H9 (cell line): Measurements from ENCODE around the gene LRMDA. TPM values are rescaled to one million over a fixed set of nuclear protein-coding genes. Genes with fewer than 3 reads are reported as not detected.

ENCODE experiments used
- DNase-seq: peaks from one replicate; pipeline ENCODE4 v3.0.0-alpha.2; 2017
- H2AFZ ChIP-seq: one replicate; pipeline ENCODE4 v1.6.1; 2013; ENCODE audit warnings: mild to moderate bottlenecking, low read length, control low read depth, moderate library complexity
- H2AK5ac ChIP-seq: 2 replicates; pipeline ENCODE4 v1.6.1; 2013; ENCODE audit warnings: low read length, control low read depth, mixed read lengths; ENCODE audit not compliant: insufficient read length
- H2BK120ac ChIP-seq: one replicate; pipeline ENCODE4 v1.6.1; 2013; ENCODE audit warnings: low read depth, mild to moderate bottlenecking, low read length, control low read depth, inconsistent platforms; ENCODE audit not compliant: poor library complexity, severe bottlenecking
- H2BK12ac ChIP-seq: 2 replicates; pipeline ENCODE4 v1.6.1; 2013; ENCODE audit warnings: low read length, control low read depth, mixed read lengths, low read depth; ENCODE audit not compliant: insufficient read length
- H2BK15ac ChIP-seq: 2 replicates; pipeline ENCODE4 v1.6.1; 2013; ENCODE audit warnings: low read depth, low read length, control low read depth
- H2BK20ac ChIP-seq: one replicate; pipeline ENCODE4 v1.6.1; 2013; ENCODE audit warnings: low read depth, mild to moderate bottlenecking, low read length, control low read depth, inconsistent platforms; ENCODE audit not compliant: poor library complexity, severe bottlenecking
- H2BK5ac ChIP-seq: 2 replicates; pipeline ENCODE4 v1.6.1; 2013; ENCODE audit warnings: low read length, control low read depth, mixed read lengths; ENCODE audit not compliant: insufficient read length
- H3K14ac ChIP-seq: 2 replicates; pipeline ENCODE4 v1.6.1; 2013; ENCODE audit warnings: low read length, control low read depth; ENCODE audit not compliant: insufficient read depth
- H3K18ac ChIP-seq: 2 replicates; pipeline ENCODE4 v1.6.1; 2013; ENCODE audit warnings: low read depth, mild to moderate bottlenecking, mixed read lengths, low read length, control low read depth; ENCODE audit not compliant: insufficient read length
- H3K23ac ChIP-seq: 2 replicates; pipeline ENCODE4 v1.6.1; 2013; ENCODE audit warnings: low read length, control low read depth, mixed read lengths, low read depth; ENCODE audit not compliant: insufficient read length
- H3K23me2 ChIP-seq: 2 replicates; pipeline ENCODE4 v1.6.1; 2013; ENCODE audit warnings: low read depth, mild to moderate bottlenecking, mixed read lengths, low read length, control low read depth; ENCODE audit not compliant: insufficient read length, poor library complexity, severe bottlenecking
- H3K27ac ChIP-seq: 2 replicates; pipeline ENCODE4 v1.5.1; 2013; ENCODE audit warnings: low read length, control low read depth, mixed read lengths, low read depth; ENCODE audit not compliant: insufficient read length
- H3K27me3 ChIP-seq: 2 replicates; pipeline ENCODE4 v1.6.1; 2013; ENCODE audit warnings: low read length, control low read depth, inconsistent platforms; ENCODE audit not compliant: insufficient read depth
- H3K4ac ChIP-seq: 2 replicates; pipeline ENCODE4 v1.6.1; 2013; ENCODE audit warnings: low read depth, mild to moderate bottlenecking, control low read depth, inconsistent platforms, low read length, moderate library complexity
- H3K4me1 ChIP-seq: 2 replicates; pipeline ENCODE4 v1.6.1; 2013; ENCODE audit warnings: low read length, control low read depth, inconsistent platforms; ENCODE audit not compliant: insufficient read depth
- H3K4me2 ChIP-seq: 2 replicates; pipeline ENCODE4 v1.6.1; 2013; ENCODE audit warnings: low read length, control low read depth, mixed read lengths; ENCODE audit not compliant: insufficient read length, insufficient read depth
- H3K56ac ChIP-seq: 2 replicates; pipeline ENCODE4 v1.6.1; 2013; ENCODE audit warnings: low read depth, mild to moderate bottlenecking, mixed read lengths, low read length, control low read depth; ENCODE audit not compliant: insufficient read length
- H3K79me1 ChIP-seq: 2 replicates; pipeline ENCODE4 v1.6.1; 2013; ENCODE audit warnings: low read depth, mild to moderate bottlenecking, moderate library complexity, low read length, control low read depth, inconsistent platforms; ENCODE audit not compliant: insufficient read depth, poor library complexity, severe bottlenecking
- H3K79me2 ChIP-seq: 2 replicates; pipeline ENCODE4 v1.6.1; 2013; ENCODE audit warnings: low read length, control low read depth, inconsistent platforms; ENCODE audit not compliant: insufficient read depth
- H3K9ac ChIP-seq: 2 replicates; pipeline ENCODE4 v1.6.1; 2013; ENCODE audit warnings: low read length, control low read depth, mixed read lengths; ENCODE audit not compliant: insufficient read length; ENCODE audit errors: extremely low read depth
- H3K9me3 ChIP-seq: one replicate; pipeline ENCODE4 v1.6.1; 2013; ENCODE audit warnings: low read depth, low read length, inconsistent platforms; ENCODE audit not compliant: control insufficient read depth
- H3T11ph ChIP-seq: one replicate; pipeline ENCODE4 v1.6.1; 2013; ENCODE audit warnings: mild to moderate bottlenecking, low read length, control low read depth, inconsistent platforms
- H4K20me1 ChIP-seq: one replicate; pipeline ENCODE4 v1.6.1; 2013; ENCODE audit not compliant: control insufficient read depth, insufficient read length, insufficient read depth
- H4K5ac ChIP-seq: 2 replicates; pipeline ENCODE4 v1.6.1; 2013; ENCODE audit warnings: low read depth, mild to moderate bottlenecking, mixed read lengths, low read length, control low read depth; ENCODE audit not compliant: insufficient read length
- H4K8ac ChIP-seq: replicated peaks from 2 replicates; pipeline ENCODE4 v1.6.1; 2013; ENCODE audit warnings: low read length, control low read depth, mixed read lengths, low read depth; ENCODE audit not compliant: insufficient read length
- H4K91ac ChIP-seq: 2 replicates; pipeline ENCODE4 v1.6.1; 2013; ENCODE audit warnings: low read depth, mild to moderate bottlenecking, moderate library complexity, mixed read lengths, low read length, control low read depth; ENCODE audit not compliant: insufficient read length
- H3K27ac Mint-ChIP-seq, 3 experiments: 2 replicates in 2 of 3; 3 replicates in 1 of 3; pipeline ENCODE4 v1.8.0; 2020 to 2021; ENCODE audit warnings: mixed read lengths in 3 of 3, mild to moderate bottlenecking in 1 of 3, moderate library complexity in 1 of 3
- H3K27me3 Mint-ChIP-seq: 2 replicates; pipeline ENCODE4 v1.8.0; 2021; ENCODE audit warnings: low read depth, mild to moderate bottlenecking, moderate library complexity, mixed read lengths
- H3K36me3 Mint-ChIP-seq, 3 experiments: 2 replicates in 2 of 3; 3 replicates in 1 of 3; pipeline ENCODE4 v1.8.0; 2020 to 2021; ENCODE audit warnings: low read depth in 3 of 3, mixed read lengths in 3 of 3; ENCODE audit not compliant: insufficient read depth in 1 of 3
- H3K4me1 Mint-ChIP-seq, 2 experiments: 2 replicates each; pipeline ENCODE4 v1.8.0; 2020; ENCODE audit warnings: mixed read lengths in 2 of 2
- H3K4me3 Mint-ChIP-seq, 2 experiments: 2 replicates in 1 of 2; 3 replicates in 1 of 2; pipeline ENCODE4 v1.8.0; 2020 to 2021; ENCODE audit warnings: mild to moderate bottlenecking in 2 of 2, mixed read lengths in 2 of 2, moderate library complexity in 1 of 2
- H3K9me3 Mint-ChIP-seq, 2 experiments: 2 replicates in 1 of 2; 3 replicates in 1 of 2; pipeline ENCODE4 v1.8.0; 2020; ENCODE audit warnings: mild to moderate bottlenecking in 2 of 2, mixed read lengths in 2 of 2, moderate library complexity in 1 of 2
- WGBS: extraction: QIAGEN DNeasy Blood & Tissue Kit; methylation state at CpG from one replicate; pipeline ENCODE4 v1.1.7; 2013; ENCODE audit warnings: missing lambda C conversion rate, low lambda C conversion rate, mixed read lengths; ENCODE audit not compliant: insufficient read length; ENCODE audit errors: extremely low coverage; 5-methylcytosine and 5-hydroxymethylcytosine counted together
- total RNA-seq: library from RNA; stranded (reverse); gene quantifications from 2 replicates; pipeline ENCODE4 v1.2.1, GENCODE V29; 2021
- TF ChIP-seq, protein P1 (sequence below): fragments of 200-600 bp; sonication (generic); conservative IDR thresholded peaks from 3 replicates; pipeline ENCODE4 v1.8.0; 2021; ENCODE audit warnings: antibody characterized with exemption, mild to moderate bottlenecking

Gene LRMDA
- total RNA-seq, 1 experiment from 2014 or later = 1.8 TPM

DNA sequence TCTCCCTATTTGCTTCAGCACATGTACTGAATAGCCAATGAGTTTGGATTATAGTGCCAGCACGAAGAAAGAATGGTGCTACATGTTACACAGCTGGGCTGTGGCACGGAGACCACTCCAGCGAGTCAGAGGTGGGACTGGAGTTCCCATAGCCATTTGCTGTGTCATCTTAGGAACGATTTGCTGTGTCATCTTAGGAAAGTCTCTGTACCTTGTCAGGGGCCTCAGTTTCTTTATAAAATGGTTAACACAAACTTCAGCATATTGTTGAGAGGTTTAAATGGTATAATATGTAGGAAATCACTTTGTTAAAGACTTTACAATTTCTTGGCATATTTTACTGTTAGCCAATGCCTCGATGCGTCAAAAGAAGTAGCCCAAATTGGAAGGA is 609.4 kb downstream of the LRMDA start:
- no peak overlapping the region for H3K4ac ChIP-seq
- no peaks in the 10 kb centered on the region for H3K23me2 ChIP-seq
- H4K8ac ChIP-seq = no peak overlapping the region
- no peak overlapping the region for H2BK120ac ChIP-seq
- H3K9ac ChIP-seq = no peak overlapping the region
- H3K4me1 ChIP-seq = no peaks in the 10 kb centered on the region
- no peaks in the 10 kb centered on the region for H3K79me1 ChIP-seq
- no CpG with 5 or more reads among the region's 6 CpGs for WGBS
- peaks cover 4 to 12% (median 10%) of the 10 kb centered on the region in 3 experiments; a peak in 5 of 7 replicates for H3K36me3 Mint-ChIP-seq
- H3K4me3 Mint-ChIP-seq = no peak overlapping the region
- peaks cover 0 to 5% of the 10 kb centered on the region in 2 experiments; a peak in 2 of 4 replicates for H3K4me1 Mint-ChIP-seq
- no peak overlapping the region for H3K27ac ChIP-seq
- no peak overlapping the region for H2BK5ac ChIP-seq
- H3K27me3 Mint-ChIP-seq = peaks cover 20% of the 10 kb centered on the region
- H2AK5ac ChIP-seq = no peak overlapping the region
- H3T11ph ChIP-seq = no peak overlapping the region
- H4K5ac ChIP-seq = no peak overlapping the region
- H3K27me3 ChIP-seq = no peaks in the 10 kb centered on the region
- TF ChIP-seq, protein P1, sequence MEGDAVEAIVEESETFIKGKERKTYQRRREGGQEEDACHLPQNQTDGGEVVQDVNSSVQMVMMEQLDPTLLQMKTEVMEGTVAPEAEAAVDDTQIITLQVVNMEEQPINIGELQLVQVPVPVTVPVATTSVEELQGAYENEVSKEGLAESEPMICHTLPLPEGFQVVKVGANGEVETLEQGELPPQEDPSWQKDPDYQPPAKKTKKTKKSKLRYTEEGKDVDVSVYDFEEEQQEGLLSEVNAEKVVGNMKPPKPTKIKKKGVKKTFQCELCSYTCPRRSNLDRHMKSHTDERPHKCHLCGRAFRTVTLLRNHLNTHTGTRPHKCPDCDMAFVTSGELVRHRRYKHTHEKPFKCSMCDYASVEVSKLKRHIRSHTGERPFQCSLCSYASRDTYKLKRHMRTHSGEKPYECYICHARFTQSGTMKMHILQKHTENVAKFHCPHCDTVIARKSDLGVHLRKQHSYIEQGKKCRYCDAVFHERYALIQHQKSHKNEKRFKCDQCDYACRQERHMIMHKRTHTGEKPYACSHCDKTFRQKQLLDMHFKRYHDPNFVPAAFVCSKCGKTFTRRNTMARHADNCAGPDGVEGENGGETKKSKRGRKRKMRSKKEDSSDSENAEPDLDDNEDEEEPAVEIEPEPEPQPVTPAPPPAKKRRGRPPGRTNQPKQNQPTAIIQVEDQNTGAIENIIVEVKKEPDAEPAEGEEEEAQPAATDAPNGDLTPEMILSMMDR = no peak
- no peak overlapping the region for H2BK20ac ChIP-seq
- H3K9me3 Mint-ChIP-seq = peaks cover 11 to 13% of the 10 kb centered on the region in 2 experiments
- no peak overlapping the region for H3K14ac ChIP-seq
- no peak overlapping the region for H3K27ac Mint-ChIP-seq
- no peak overlapping the region for H3K23ac ChIP-seq
- H2AFZ ChIP-seq = no peak overlapping the region
- no peaks in the 10 kb centered on the region for H3K9me3 ChIP-seq
- no peak for DNase-seq
- no peaks in the 10 kb centered on the region for H3K79me2 ChIP-seq
- no peak overlapping the region for H3K56ac ChIP-seq
- no peak overlapping the region for H3K18ac ChIP-seq
- no peak overlapping the region for H3K4me2 ChIP-seq
- no peak overlapping the region for H2BK15ac ChIP-seq
- H2BK12ac ChIP-seq = no peak overlapping the region
- H4K20me1 ChIP-seq = no peaks in the 10 kb centered on the region
- H4K91ac ChIP-seq = no peak overlapping the region
